Right atrium auricular region (tissue), 2 donors: ENCODE measurements around the gene FHL1. TPM values are rescaled to one million over a fixed set of nuclear protein-coding genes. Genes with fewer than 3 reads are reported as not detected.
"Not testable (repeated sequence)": the region's sequence is repeated elsewhere in the genome, so short reads cannot be mapped to it uniquely, and the experiment has no call there.

Source experiments
- DNase-seq: peaks from one replicate; pipeline ENCODE4 v3.0.0-alpha.2; 2019; ENCODE audit warnings: low spot score
- H3K27ac ChIP-seq, 2 donors: fragments of 200-600 bp; sonication (generic); 1 replicate in 1 of 2; 2 replicates in 1 of 2; pipeline ENCODE4 v1.5.1; 2016 to 2019
- H3K27me3 ChIP-seq, 2 donors: fragments of 200-600 bp; sonication (generic); one replicate each; pipeline versions ENCODE4 v1.5.1 to v1.6.0; 2017 to 2019
- H3K36me3 ChIP-seq: fragments of 200-600 bp; sonication (generic); one replicate; pipeline ENCODE4 v1.5.1; 2016
- H3K4me1 ChIP-seq, 2 donors: fragments of 200-600 bp; sonication (generic); one replicate each; pipeline versions ENCODE4 v1.5.1 to v1.6.0; 2017 to 2019
- H3K4me3 ChIP-seq, 2 donors: fragments of 200-600 bp; sonication (generic); 1 replicate in 1 of 2; 2 replicates in 1 of 2; pipeline ENCODE4 v1.5.1; 2017 to 2019; ENCODE audit warnings: mild to moderate bottlenecking in 1 of 2, moderate library complexity in 1 of 2
- H3K9me3 ChIP-seq, 2 donors: fragments of 200-600 bp; sonication (generic); one replicate each; pipeline ENCODE4 v1.5.1; 2019
- total RNA-seq, 2 donors: library from RNA; depleted of rRNA; stranded (reverse); fragments of >200 nt; gene quantifications; one replicate each; pipeline ENCODE4 v1.1.0, GENCODE V29; 2016
- TF ChIP-seq, protein P1 (sequence below), 2 donors: fragments of 200-600 bp; sonication (generic); IDR thresholded peaks; one replicate each; pipeline ENCODE4 v1.5.1; 2019; ENCODE audit warnings: antibody characterized with exemption in 2 of 2

The FHL1 gene
- total RNA-seq: 1,000 to 10,000 TPM in 1 of 2 donors, 100 to 1,000 TPM in 1; 869 to 2,468 TPM

DNA sequence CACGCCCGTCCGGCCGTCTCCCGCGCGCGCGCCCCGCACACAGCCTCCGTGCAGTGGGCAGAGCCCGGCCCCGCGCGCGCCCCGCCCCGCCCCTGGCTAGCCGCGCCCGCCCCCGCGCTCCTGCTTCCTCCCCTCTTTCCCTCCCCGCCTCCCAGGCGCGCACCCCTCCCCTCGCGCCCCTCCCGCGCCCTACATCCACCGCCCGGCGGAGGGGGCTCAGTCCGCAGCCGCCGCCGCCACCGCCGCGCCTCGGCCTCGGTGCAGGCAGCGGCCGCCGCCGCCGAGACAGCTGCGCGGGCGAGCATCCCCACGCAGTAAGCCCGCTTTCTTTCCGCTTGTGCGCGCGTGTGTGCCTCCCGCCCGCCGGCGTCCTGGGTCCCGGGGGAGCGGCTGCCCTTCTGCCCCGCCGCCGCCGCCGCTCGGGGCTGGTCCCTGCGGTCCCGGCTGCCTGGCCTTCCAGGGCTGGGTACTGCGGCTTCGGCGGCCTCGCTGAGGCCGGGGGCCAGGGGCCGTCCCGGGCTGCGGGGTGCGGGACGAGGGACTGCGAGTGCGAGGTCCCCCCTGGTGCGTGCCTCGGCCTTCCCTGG, at the start of gene FHL1:
TSS of gene FHL1 (plus strand) at position 219 of the 587 bp plus-strand sequence.
- Histone ChIP-seq H3K4me3 (peak within 1 kb of the TSS; percentile 72 to 74), H3K9me3 (no peaks in the 10 kb centered on the region), H3K4me1 (no peaks in the 10 kb centered on the region), H3K27ac (peak within 1 kb of the TSS; percentile 94 to 98), H3K36me3 (no peaks in the 10 kb centered on the region), H3K27me3 (no peaks in the 10 kb centered on the region)
- TF ChIP-seq, protein P1, sequence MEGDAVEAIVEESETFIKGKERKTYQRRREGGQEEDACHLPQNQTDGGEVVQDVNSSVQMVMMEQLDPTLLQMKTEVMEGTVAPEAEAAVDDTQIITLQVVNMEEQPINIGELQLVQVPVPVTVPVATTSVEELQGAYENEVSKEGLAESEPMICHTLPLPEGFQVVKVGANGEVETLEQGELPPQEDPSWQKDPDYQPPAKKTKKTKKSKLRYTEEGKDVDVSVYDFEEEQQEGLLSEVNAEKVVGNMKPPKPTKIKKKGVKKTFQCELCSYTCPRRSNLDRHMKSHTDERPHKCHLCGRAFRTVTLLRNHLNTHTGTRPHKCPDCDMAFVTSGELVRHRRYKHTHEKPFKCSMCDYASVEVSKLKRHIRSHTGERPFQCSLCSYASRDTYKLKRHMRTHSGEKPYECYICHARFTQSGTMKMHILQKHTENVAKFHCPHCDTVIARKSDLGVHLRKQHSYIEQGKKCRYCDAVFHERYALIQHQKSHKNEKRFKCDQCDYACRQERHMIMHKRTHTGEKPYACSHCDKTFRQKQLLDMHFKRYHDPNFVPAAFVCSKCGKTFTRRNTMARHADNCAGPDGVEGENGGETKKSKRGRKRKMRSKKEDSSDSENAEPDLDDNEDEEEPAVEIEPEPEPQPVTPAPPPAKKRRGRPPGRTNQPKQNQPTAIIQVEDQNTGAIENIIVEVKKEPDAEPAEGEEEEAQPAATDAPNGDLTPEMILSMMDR (IDR thresholded peaks at IDR 0.05): no peak
- DNase-seq: no peak

DNA sequence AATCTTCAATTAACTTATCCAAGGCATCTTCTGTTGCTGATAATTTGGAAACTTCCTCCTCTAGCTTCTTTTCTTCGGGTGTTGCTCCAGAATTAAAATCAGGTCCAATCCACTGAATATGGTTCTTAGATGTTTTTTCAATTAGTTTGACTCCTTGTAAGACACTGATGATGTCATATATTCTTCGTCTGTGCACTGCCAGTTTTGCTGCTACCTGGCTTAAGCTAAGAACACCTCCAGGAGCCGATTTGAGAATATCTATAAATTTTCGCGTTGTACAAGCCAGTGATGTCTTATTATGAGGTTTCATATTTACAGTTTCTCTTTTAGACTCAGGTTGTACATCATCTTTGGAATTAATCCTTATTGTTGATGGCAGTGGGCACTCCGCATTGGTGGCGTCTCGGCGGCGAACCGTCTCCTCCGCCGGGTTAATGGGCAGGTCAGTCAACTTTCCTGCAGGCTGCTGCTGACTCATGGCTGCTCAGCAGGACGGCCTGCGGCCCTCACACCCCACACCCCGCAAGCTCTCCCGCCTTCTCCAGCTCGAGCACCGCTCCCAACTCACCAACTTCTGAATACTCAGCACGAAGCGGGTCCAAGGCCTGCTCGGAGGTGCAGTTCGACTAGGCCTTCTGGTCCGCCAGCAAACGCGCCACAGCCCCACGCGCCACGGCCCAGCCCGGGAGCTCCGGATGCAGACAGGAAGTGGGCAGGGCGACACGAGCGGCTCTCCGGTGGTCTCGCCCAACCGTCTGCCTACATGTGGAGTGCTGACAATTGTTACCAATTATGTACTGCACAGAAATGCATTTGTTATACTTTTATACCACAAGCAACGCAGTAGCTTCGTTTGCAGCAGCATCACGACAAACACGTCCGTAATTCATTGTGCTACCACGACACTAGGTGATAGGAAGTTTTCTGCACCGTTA, 49.2 kb upstream of the FHL1 start:
- Histone ChIP-seq H3K27ac (no peak overlapping the region), H3K27me3 (no peaks in the 10 kb centered on the region), H3K9me3 (no peaks in the 10 kb centered on the region), H3K4me1 (no peaks in the 10 kb centered on the region), H3K36me3 (no peaks in the 10 kb centered on the region), H3K4me3 (no peak overlapping the region)
- DNase-seq: no peak
- TF ChIP-seq, protein P1 (IDR thresholded peaks at IDR 0.05): no peak

DNA sequence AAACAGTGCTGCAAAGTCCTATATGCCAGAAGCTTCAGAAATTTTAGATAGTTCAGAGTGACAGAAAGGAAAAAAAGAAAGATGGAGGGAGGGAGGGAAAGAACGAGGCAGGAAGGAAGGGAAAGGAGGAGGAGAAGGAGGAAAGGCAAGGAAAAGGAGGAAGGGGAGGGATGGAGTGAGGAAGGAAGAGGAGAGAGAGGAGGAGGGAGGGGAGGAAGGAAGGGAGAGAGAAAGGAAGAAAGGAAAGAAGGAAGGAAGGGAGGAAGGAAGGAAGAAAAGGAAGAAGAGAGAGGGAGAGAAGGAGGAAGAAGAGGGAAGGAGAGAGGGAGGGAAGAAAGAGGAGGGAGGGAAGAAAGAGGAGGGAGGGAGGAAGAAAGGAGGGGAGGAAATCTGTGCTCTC, 42.4 kb upstream of the FHL1 start:
- H3K4me3 ChIP-seq: no peak overlapping the region
- no peaks in the 10 kb centered on the region for H3K27me3 ChIP-seq
- DNase-seq: no peak
- H3K36me3 ChIP-seq: no peaks in the 10 kb centered on the region
- TF ChIP-seq, protein P1 (IDR thresholded peaks at IDR 0.05): no peak
- no peak overlapping the region for H3K27ac ChIP-seq
- H3K9me3 ChIP-seq: no peaks in the 10 kb centered on the region
- H3K4me1 ChIP-seq: no peaks in the 10 kb centered on the region

DNA sequence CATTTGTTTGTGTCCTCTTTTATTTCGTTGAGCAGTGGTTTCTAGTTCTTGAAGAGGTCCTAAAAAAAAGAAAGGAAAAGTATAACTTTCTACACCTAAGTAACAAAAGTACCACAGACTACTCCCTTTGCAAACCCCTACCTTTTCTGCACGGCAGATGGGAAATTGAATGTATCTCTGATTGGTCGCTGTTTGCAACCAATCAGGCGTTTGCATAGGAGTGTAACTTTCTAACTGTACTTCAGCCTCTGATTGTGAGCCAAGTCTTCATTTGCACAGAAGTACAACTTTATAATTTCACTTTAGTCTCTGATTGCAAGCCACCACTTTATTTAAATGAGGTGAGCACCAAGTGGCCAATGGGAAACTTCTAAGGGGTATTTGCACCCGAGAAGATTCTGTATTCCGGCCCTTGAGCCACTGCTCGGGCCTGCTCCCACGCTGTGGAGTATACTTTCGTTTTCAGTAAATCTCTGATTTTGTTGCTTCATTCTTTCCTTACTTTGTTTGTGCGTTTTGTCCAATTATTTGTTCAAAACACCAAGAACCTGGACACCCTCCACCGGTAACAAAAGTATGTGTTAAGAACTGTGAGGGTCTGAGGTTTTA, 40.3 kb upstream of the FHL1 start:
- TF ChIP-seq, protein P1 (IDR thresholded peaks at IDR 0.05): no peak
- no peak overlapping the region for H3K27ac ChIP-seq
- no peaks in the 10 kb centered on the region for H3K27me3 ChIP-seq
- no peaks in the 10 kb centered on the region for H3K9me3 ChIP-seq
- H3K36me3 ChIP-seq: no peaks in the 10 kb centered on the region
- H3K4me1 ChIP-seq: no peaks in the 10 kb centered on the region
- DNase-seq: no peak
- H3K4me3 ChIP-seq: no peak overlapping the region

DNA sequence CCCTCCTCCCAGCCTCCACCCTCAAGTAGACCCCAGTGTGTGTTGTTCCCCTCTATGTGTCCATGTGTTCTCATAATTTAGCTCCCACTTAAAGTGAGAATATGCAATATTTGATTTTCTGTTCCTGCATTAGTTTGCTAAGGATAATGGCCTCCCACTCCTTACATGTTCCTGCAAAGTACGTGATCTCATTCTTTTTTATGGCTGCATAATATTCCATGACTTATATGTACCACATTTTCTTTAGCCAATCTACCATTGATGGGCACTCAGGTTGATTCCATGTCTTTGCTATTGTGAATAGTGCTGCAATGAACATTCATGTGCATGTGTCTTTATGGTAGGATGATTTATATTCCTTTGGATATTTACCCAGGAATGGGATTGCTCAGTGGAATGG, 38.4 kb upstream of the FHL1 start:
- H3K4me3 ChIP-seq, H3K27me3 ChIP-seq, H3K4me1 ChIP-seq, H3K27ac ChIP-seq, DNase-seq, H3K36me3 ChIP-seq, H3K9me3 ChIP-seq: not testable (repeated sequence)

DNA sequence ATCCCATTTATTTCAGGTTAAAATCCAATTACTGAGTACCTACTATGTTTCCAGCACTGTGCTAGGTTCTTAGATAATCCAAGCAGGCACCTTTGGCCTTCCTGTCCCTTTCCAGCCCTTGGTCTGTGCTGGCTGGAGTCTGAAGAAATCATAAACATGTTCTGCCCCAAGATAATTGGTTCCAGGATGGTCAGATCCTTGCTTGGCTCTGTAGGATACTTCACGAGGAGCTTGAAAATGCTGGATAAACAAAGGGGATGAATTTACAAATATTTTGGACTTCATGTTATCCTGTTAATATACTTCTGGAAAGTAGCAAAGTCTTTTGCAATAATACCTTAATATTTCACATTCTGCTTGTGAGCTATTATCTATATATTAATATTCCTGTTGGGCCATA, 35.0 kb upstream of the FHL1 start:
- Histone ChIP-seq H3K36me3 (no peaks in the 10 kb centered on the region), H3K9me3 (no peaks in the 10 kb centered on the region), H3K4me1 (no peaks in the 10 kb centered on the region), H3K4me3 (no peak overlapping the region), H3K27ac (no peak overlapping the region), H3K27me3 (no peaks in the 10 kb centered on the region)
- TF ChIP-seq, protein P1 (IDR thresholded peaks at IDR 0.05): no peak
- DNase-seq: no peak
